K562 (cell line): ENCODE results near the gene CTSZ. TPM values are rescaled to one million over a fixed set of nuclear protein-coding genes. Genes with fewer than 3 reads are reported as not detected.

Source experiments
- ATAC-seq: fragments of 200-7000 bp; cut with Tn5 transposase; 3 replicates; pipeline ENCODE4 v1.9.1; 2020; ENCODE audit warnings: moderate library complexity
- BruUV-seq: library from RNA; stranded (reverse); fragments of 400-500 nt; replicated peaks from 2 replicates; lab custom pipeline; 2021; lab: Mats Ljungman, UMichigan
- CTCF ChIA-PET: fragments of 300-600 bp; formaldehyde crosslinking; extraction: SDS; loops from one replicate; lab custom pipeline; 2021; ENCODE audit warnings: low intra/inter-chr PET ratio; lab: Yijun Ruan, JAX
- POLR2A ChIA-PET: fragments of 300-600, 350-650 bp; sonication (Branson Sonifier 250); formaldehyde crosslinking; extraction: SDS; loops from one replicate; lab custom pipeline; 2021; ENCODE audit warnings: antibody characterized with exemption, inconsistent platforms; lab: Yijun Ruan, JAX
- DNase-seq, 4 experiments: peaks; one replicate each; pipeline versions ENCODE4 v3.0.0 to v3.0.0-alpha.2; 2011 to 2018; ENCODE audit warnings: low spot score in 3 of 4, mixed read lengths in 3 of 4; ENCODE audit errors: extremely low read depth in 1 of 4
- FAIRE-seq: peaks from 2 replicates; lab custom pipeline; 2011; peaks lifted over from hg19 to GRCh38; lab: Jason Lieb, UNC
- H2AFZ ChIP-seq: 2 replicates; pipeline ENCODE4 v1.6.0; 2011; ENCODE audit warnings: low read depth, low read length, control low read depth, inconsistent platforms
- H3K27ac ChIP-seq: fragments of 200-600 bp; 3 replicates; pipeline ENCODE4 v1.8.0; 2011; ENCODE audit warnings: low read depth, mild to moderate bottlenecking, control low read depth, inconsistent platforms, low read length, moderate library complexity, mixed read lengths; ENCODE audit errors: extremely low read depth
- H3K27me3 ChIP-seq, 2 experiments: fragments of 300-600 bp in 1 of 2; 2 replicates in 1 of 2; 3 replicates in 1 of 2; pipeline versions ENCODE4 v1.6.0 to v1.8.0; 2011; ENCODE audit warnings: inconsistent platforms in 2 of 2, low read length in 2 of 2, mild to moderate bottlenecking in 1 of 2, mixed read lengths in 1 of 2, moderate library complexity in 1 of 2; ENCODE audit not compliant: control insufficient read depth in 2 of 2, insufficient read depth in 2 of 2
- H3K36me3 ChIP-seq: fragments of 300-600 bp; 3 replicates; pipeline ENCODE4 v1.8.0; 2011; ENCODE audit warnings: mild to moderate bottlenecking, low read length, inconsistent platforms; ENCODE audit not compliant: control insufficient read depth, insufficient read depth
- H3K4me1 ChIP-seq, 2 experiments: fragments of 200-600 bp in 1 of 2; replicated peaks in 1 of 2; 2 replicates in 1 of 2; 3 replicates in 1 of 2; pipeline versions ENCODE4 v1.5.1 to v1.8.0; 2011; ENCODE audit warnings: inconsistent platforms in 2 of 2, low read length in 2 of 2, mild to moderate bottlenecking in 1 of 2, mixed read lengths in 1 of 2, moderate library complexity in 1 of 2; ENCODE audit not compliant: control insufficient read depth in 2 of 2, insufficient read depth in 2 of 2
- H3K4me2 ChIP-seq: 2 replicates; pipeline ENCODE4 v1.6.1; 2011; ENCODE audit warnings: low read length, control low read depth, inconsistent platforms, mixed read lengths; ENCODE audit not compliant: insufficient read depth
- H3K4me3 ChIP-seq: fragments of 200-600 bp; sonication (generic), shearing (Covaris generic); 2 replicates; pipeline ENCODE4 v1.5.1; 2016; ENCODE audit warnings: control low read depth, inconsistent platforms
- H3K79me2 ChIP-seq: fragments of 200-600 bp; 3 replicates; pipeline ENCODE4 v1.8.0; 2011; ENCODE audit warnings: low read length, inconsistent platforms; ENCODE audit not compliant: control insufficient read depth, insufficient read depth
- H3K9ac ChIP-seq, 2 experiments: 2 replicates each; pipeline versions ENCODE4 v1.6.0 to v1.6.1; 2011; ENCODE audit warnings: low read depth in 2 of 2, low read length in 2 of 2, control low read depth in 1 of 2, inconsistent platforms in 1 of 2, mild to moderate bottlenecking in 1 of 2, mixed read lengths in 1 of 2; ENCODE audit not compliant: insufficient read depth in 1 of 2
- H3K9me1 ChIP-seq: one replicate; pipeline ENCODE4 v1.6.0; 2011; ENCODE audit warnings: inconsistent platforms, mild to moderate bottlenecking, low read length, moderate library complexity; ENCODE audit not compliant: control insufficient read depth, insufficient read depth
- H3K9me3 ChIP-seq: replicated peaks from 2 replicates; pipeline ENCODE4 v1.5.1; 2011; ENCODE audit warnings: low read depth, low read length, inconsistent platforms; ENCODE audit not compliant: control insufficient read depth, insufficient read depth
- H4K20me1 ChIP-seq: replicated peaks from 2 replicates; pipeline ENCODE4 v1.6.1; 2011; ENCODE audit warnings: low read length, inconsistent platforms, mixed read lengths; ENCODE audit not compliant: control insufficient read depth, insufficient read depth
- BCOR ChIP-seq: fragments of 450-650 bp; IDR thresholded peaks from 2 replicates; pipeline ENCODE4 v1.6.1; 2016
- BRD9 ChIP-seq: fragments of 450-650 bp; IDR thresholded peaks from 2 replicates; pipeline ENCODE4 v1.6.1; 2018; ENCODE audit warnings: low read depth; ENCODE audit not compliant: partially characterized antibody
- CCAR2 ChIP-seq: fragments of 200-400 bp; formaldehyde crosslinking; IDR thresholded peaks from 2 replicates; pipeline ENCODE4 v1.6.1; 2017; ENCODE audit warnings: mild to moderate bottlenecking, low read depth, low read length
- DMBX1 ChIP-seq: fragments of 250-450 bp; sonication (Bioruptor Pico); IDR thresholded peaks from 2 replicates; pipeline ENCODE4 v1.8.0; 2022; ENCODE audit warnings: inconsistent platforms, mild to moderate bottlenecking, moderate library complexity, borderline replicate concordance
- GTF2B ChIP-seq: IDR thresholded peaks from 2 replicates; pipeline ENCODE4 v1.6.1; 2011; ENCODE audit not compliant: insufficient read length; ENCODE audit errors: extremely low read depth
- JUN ChIP-seq, 2 experiments: sonication (generic) in 1 of 2; formaldehyde crosslinking in 1 of 2; IDR thresholded peaks; 2 replicates each; pipeline versions ENCODE4 v1.6.1 to v1.8.0; 2012 to 2022; ENCODE audit warnings: borderline replicate concordance in 2 of 2, mild to moderate bottlenecking in 2 of 2, improper control_type of control experiment in 1 of 2, low read depth in 1 of 2, low read length in 1 of 2, missing genetic modification reagents in 1 of 2
- MEF2D ChIP-seq: conservative IDR thresholded peaks from 2 replicates; pipeline ENCODE4 v1.6.1; 2016; ENCODE audit warnings: low read depth, missing genetic modification characterization, missing compliant biosample characterization
- MGA ChIP-seq: fragments of 450-650 bp; IDR thresholded peaks from 2 replicates; pipeline ENCODE4 v1.6.1; 2016; ENCODE audit warnings: mild to moderate bottlenecking, moderate library complexity
- ZBTB43 ChIP-seq: sonication (generic); formaldehyde crosslinking; IDR thresholded peaks from 2 replicates; pipeline ENCODE4 v1.8.0; 2023; ENCODE audit warnings: mild to moderate bottlenecking, missing genetic modification reagents
- WGBS: fragments of 100-300 bp; shearing (Covaris generic); methylation state at CpG from one replicate; pipeline ENCODE4 v1.1.6; 2016; ENCODE audit warnings: low coverage, mixed read lengths; ENCODE audit not compliant: insufficient coverage; ENCODE audit errors: missing lambda C conversion rate; 5-methylcytosine and 5-hydroxymethylcytosine counted together
- in situ Hi-C: fragments of 300-500 bp; cut with MboI; formaldehyde crosslinking; loops from 4 replicates; pipeline ENCODE4 v1.15.0; 2018; ENCODE audit warnings: inconsistent platforms, mixed read lengths
- intact Hi-C: fragments of 100-400 bp; cut with micrococcal nuclease; formaldehyde crosslinking; loops from 2 replicates; pipeline ENCODE4 v1.14.2; 2022
- polyA plus RNA-seq, 8 experiments: library from polyadenylated mRNA; depleted of rRNA in 4 of 8; stranded (reverse) in 5 of 8; unstranded in 3 of 8; fragments of >200 nt; fragmentation: Nextera tagmentation in 2 of 8; fragmentation: Illumina TruSeq in 1 of 8; extraction: Ambion mirVana in 2 of 8; extraction: Trizol in 1 of 8; gene quantifications; 2 replicates each; pipeline versions ENCODE4 v1.2.1 to v1.2.3, GENCODE V29; 2011 to 2014; ENCODE audit warnings: inconsistent platforms in 1 of 8, missing spikeins in 1 of 8
- total RNA-seq, 7 experiments: library from RNA; depleted of rRNA in 6 of 7; stranded (reverse); fragments of >200 nt in 6 of 7; fragmentation: Illumina TruSeq in 2 of 7; extraction: Trizol in 2 of 7; gene quantifications; 2 replicates each; pipeline versions ENCODE4 v1.2.1 to v1.2.3, GENCODE V29; 2011 to 2021; ENCODE audit warnings: low replicate concordance in 1 of 7

The CTSZ gene
- total and polyA plus RNA-seq, 9 of the 15 experiments (the other 6 are each of a cell fraction or from before 2014, with no cell fraction given), result 1.6 to 143 (median 82.8) TPM

- FAIRE-seq, result no peak
- no peaks in the 10 kb centered on the region for H3K9me3 ChIP-seq
- peaks cover 25 to 37% of the 10 kb centered on the region in 2 experiments for H3K27me3 ChIP-seq
- H3K4me1 ChIP-seq, result no peaks in the 10 kb centered on the region
- ChIA-PET CTCF (no interaction called here), POLR2A (interaction anchor here (0.7 kb wide), 1 partner anchor 9 kb away, joined by 3 read pairs; no protein-coding TSS in a partner anchor)
- WGBS, result 0% methylated on average over 2 of the region's 2 CpGs
- H3K9me1 ChIP-seq, result no peaks in the 10 kb centered on the region
- H4K20me1 ChIP-seq, result no peaks in the 10 kb centered on the region
- no peaks in the 10 kb centered on the region for H3K79me2 ChIP-seq
- intact Hi-C loops (no loop called here), in situ Hi-C loops (no loop called here)
- no peak overlapping the region for H3K9ac ChIP-seq
- no peak overlapping the region for H3K4me2 ChIP-seq
- no TSS peak for BruUV-seq
- H3K4me3 ChIP-seq, result no peak overlapping the region
- DNase-seq, result no peak
- no peaks in the 10 kb centered on the region for H3K36me3 ChIP-seq
- ATAC-seq, result no peak
- no peak overlapping the region for H3K27ac ChIP-seq
- H2AFZ ChIP-seq, result no peak overlapping the region
- no peak for TF ChIP-seq CCAR2
- no peak for TF ChIP-seq MEF2D
- TF ChIP-seq DMBX1, result no peak
- TF ChIP-seq GTF2B, result no peak
- TF ChIP-seq BRD9, result no peak
- peak; percentile 51; the same call in 1 of the 2 replicates for TF ChIP-seq BCOR
- no peak for TF ChIP-seq JUN (IDR thresholded peaks at IDR 0.05; ENCODE audit: borderline replicate concordance, low read depth, low read length)
- no peak for TF ChIP-seq JUN (CRISPR knock-in tag; IDR thresholded peaks at IDR 0.05; ENCODE audit: borderline replicate concordance)
- TF ChIP-seq MGA, result no peak
- TF ChIP-seq ZBTB43 (CRISPR knock-in tag), result no peak
Observed at GRCh38 chr20:58969439-58969838, 37.6 kb downstream of the CTSZ start.
